GM18951 (cell line): ENCODE measurements around the gene UQCC3.
"Not testable (repeated sequence)": the region's sequence is repeated elsewhere in the genome, so short reads cannot be mapped to it uniquely, and the experiment has no call there.

Experiments used
- POLR2A ChIP-seq: IDR thresholded peaks from 4 replicates; pipeline ENCODE4 v1.6.1; 2011; ENCODE audit warnings: mild to moderate bottlenecking; ENCODE audit not compliant: insufficient read length, insufficient read depth; ENCODE audit errors: extremely low read depth
- in situ Hi-C: fragments of 300-500 bp; cut with MboI; formaldehyde crosslinking; loops from one replicate; pipeline ENCODE4 v1.12.0; 2022; ENCODE audit warnings: low sequenced_read_pairs, mixed read lengths, inconsistent platforms; ENCODE audit not compliant: unreplicated experiment

UQCC3 gene

GRCh38 chr11:62676698-62677097, 5.2 kb downstream of the UQCC3 start:
- in situ Hi-C loops = no loop called here
- no peak for TF ChIP-seq POLR2A

GRCh38 chr11:62677156-62677555, 5.7 kb downstream of the UQCC3 start:
- no peak for TF ChIP-seq POLR2A
- in situ Hi-C loops = no loop called here

GRCh38 chr11:62677714-62678113, 6.2 kb downstream of the UQCC3 start:
- TF ChIP-seq POLR2A = no peak
- in situ Hi-C loops = no loop called here

- TF ChIP-seq POLR2A = no peak
- in situ Hi-C loops = no loop called here
Measured at GRCh38 chr11:62678433-62678769, 6.9 kb downstream of the UQCC3 start.

GRCh38 chr11:62678770-62679696, 7.6 kb downstream of the UQCC3 start, which contains the start of gene UBXN1:
UBXN1 (minus strand) TSS chr11:62679073; CDS start chr11:62678923, 150 bp downstream.
- in situ Hi-C loops = no loop called here
- peak; percentile 84 for TF ChIP-seq POLR2A

GRCh38 chr11:62680825-62681240, 9.4 kb downstream of the UQCC3 start:
- TF ChIP-seq POLR2A = no peak
- in situ Hi-C loops = no loop called here

GRCh38 chr11:62682518-62682917, 11.0 kb downstream of the UQCC3 start:
- in situ Hi-C loops = no loop called here
- TF ChIP-seq POLR2A = no peak

- in situ Hi-C loops = no loop called here
- TF ChIP-seq POLR2A = no peak
Measured at GRCh38 chr11:62687508-62688396, 16.3 kb downstream of the UQCC3 start.

GRCh38 chr11:62688491-62688890, 17.0 kb downstream of the UQCC3 start:
- TF ChIP-seq POLR2A = no peak
- in situ Hi-C loops = no loop called here

- in situ Hi-C loops = no loop called here
- no peak for TF ChIP-seq POLR2A
Measured at GRCh38 chr11:62689421-62690183, 18.1 kb downstream of the UQCC3 start, which contains the start of gene LRRN4CL. LRRN4CL (minus strand) TSS chr11:62689530; CDS start chr11:62688508, 1,022 bp downstream.

- in situ Hi-C loops = not testable (repeated sequence)
Measured at GRCh38 chr11:62693624-62694023, 22.2 kb downstream of the UQCC3 start.

- no peak for TF ChIP-seq POLR2A
- in situ Hi-C loops = no loop called here
Measured at GRCh38 chr11:62694455-62695167, 23.1 kb downstream of the UQCC3 start.
